Ishikawa (cell line): ENCODE data around the gene GABRD.

Experiments
- EP300 ChIP-seq: IDR thresholded peaks from 2 replicates; pipeline ENCODE4 v1.6.1; 2012; ENCODE audit warnings: borderline replicate concordance
- TAF1 ChIP-seq: IDR thresholded peaks from 2 replicates; pipeline ENCODE4 v1.6.1; 2012; ENCODE audit warnings: low read depth, mild to moderate bottlenecking
- TF ChIP-seq, protein P1 (sequence below): IDR thresholded peaks from 2 replicates; pipeline ENCODE4 v1.6.1; 2012; ENCODE audit warnings: low read depth, mild to moderate bottlenecking
- TF ChIP-seq, protein P2 (sequence below): IDR thresholded peaks from 2 replicates; pipeline ENCODE4 v1.6.1; 2012

DNA sequence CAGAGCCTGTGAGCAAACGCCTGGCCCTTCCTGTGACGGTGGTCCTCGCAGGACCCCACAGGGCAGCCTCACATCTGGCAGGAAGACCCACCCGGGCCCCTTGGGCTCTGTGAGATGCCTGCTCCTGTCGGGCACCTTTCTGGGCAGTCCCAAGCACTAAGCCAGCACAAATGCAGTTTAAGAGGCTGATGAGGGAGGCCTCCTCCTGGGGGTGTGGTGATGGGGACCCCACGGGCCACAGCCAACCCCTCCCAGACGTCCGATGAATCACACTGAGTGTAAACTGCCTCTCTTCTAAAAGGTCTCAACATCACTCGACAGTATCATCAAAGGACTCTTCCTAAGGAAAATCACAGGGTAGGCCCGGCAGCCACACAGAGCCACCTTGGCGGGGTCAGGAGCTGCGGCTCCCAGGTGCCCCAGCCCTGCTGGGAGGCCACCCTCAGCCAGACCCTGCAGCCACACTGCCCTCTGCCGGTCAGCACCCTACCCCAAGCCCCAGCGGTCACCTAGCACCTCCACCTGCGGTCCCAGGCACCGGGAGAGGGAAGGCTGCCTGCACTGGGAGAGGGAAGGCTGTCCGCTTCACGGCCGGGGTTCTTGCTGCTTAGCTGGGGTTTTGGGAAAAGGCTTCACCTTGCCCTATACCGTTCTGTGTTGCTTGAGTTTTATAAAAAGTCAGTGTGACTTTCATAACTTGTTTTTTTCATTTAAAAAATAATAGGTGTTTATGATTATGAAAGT lies 27.2 kb downstream of the GABRD start:
- TF ChIP-seq, protein P1, sequence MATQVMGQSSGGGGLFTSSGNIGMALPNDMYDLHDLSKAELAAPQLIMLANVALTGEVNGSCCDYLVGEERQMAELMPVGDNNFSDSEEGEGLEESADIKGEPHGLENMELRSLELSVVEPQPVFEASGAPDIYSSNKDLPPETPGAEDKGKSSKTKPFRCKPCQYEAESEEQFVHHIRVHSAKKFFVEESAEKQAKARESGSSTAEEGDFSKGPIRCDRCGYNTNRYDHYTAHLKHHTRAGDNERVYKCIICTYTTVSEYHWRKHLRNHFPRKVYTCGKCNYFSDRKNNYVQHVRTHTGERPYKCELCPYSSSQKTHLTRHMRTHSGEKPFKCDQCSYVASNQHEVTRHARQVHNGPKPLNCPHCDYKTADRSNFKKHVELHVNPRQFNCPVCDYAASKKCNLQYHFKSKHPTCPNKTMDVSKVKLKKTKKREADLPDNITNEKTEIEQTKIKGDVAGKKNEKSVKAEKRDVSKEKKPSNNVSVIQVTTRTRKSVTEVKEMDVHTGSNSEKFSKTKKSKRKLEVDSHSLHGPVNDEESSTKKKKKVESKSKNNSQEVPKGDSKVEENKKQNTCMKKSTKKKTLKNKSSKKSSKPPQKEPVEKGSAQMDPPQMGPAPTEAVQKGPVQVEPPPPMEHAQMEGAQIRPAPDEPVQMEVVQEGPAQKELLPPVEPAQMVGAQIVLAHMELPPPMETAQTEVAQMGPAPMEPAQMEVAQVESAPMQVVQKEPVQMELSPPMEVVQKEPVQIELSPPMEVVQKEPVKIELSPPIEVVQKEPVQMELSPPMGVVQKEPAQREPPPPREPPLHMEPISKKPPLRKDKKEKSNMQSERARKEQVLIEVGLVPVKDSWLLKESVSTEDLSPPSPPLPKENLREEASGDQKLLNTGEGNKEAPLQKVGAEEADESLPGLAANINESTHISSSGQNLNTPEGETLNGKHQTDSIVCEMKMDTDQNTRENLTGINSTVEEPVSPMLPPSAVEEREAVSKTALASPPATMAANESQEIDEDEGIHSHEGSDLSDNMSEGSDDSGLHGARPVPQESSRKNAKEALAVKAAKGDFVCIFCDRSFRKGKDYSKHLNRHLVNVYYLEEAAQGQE, result no peak
- TF ChIP-seq, protein P2, sequence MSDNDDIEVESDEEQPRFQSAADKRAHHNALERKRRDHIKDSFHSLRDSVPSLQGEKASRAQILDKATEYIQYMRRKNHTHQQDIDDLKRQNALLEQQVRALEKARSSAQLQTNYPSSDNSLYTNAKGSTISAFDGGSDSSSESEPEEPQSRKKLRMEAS, result no peak
- TF ChIP-seq EP300 (no peak), TAF1 (no peak)
